Measurements from ENCODE around the gene COL27A1. TPM values are rescaled to one million over a fixed set of nuclear protein-coding genes. Genes with fewer than 3 reads are reported as not detected.

Gene COL27A1
- total RNA-seq, 1 donor from 2014 or later, result 31.1 TPM

DNA sequence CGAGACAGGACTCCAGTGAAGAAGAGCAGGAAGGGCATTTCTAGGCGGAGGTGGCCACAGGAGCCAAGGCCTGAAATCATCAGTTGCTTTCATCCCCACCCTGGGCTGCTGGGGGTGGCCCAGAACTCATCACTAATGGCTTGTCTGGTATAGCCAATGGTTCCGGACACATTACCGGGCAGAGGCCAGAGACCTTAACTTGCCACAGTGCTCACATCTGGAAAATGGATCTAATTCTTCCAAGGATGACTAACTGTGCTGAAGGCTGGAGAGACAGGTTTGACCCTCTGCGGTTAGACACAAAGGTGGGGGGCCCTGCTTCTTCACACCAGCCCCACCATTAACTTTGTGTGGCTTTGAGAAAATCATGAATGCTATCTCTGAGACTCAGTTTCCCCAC lies 6.2 kb upstream of the COL27A1 start:
- no peak for DNase-seq

DNA sequence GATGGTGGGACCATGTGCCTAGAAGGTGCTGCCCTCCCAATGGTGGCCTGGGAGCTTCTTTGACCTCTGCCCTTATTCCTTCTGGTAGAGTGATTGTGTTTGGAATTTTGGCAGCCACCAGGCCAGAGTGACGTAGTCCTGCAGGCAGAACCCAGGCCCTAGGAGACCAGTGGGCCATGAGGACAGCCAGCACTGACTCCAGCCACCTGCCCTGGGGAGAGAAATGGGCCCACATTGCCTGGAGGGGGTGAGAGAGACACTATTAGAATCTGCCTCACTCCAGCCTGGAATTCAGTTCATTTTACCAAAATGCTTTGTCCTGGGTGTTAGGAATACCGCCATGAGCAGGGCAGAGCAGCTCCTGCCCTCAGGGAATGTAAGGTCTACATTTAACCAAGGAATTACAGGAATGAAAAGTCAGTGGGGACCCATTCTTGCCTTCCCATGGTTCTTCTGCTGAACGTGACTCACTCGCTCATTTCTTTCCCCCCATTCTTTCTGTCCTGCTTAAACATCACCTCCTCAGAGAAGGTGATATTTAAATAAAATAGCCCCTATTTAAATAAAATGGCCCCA lies 5.5 kb upstream of the COL27A1 start:
- DNase-seq, result no peak

DNA sequence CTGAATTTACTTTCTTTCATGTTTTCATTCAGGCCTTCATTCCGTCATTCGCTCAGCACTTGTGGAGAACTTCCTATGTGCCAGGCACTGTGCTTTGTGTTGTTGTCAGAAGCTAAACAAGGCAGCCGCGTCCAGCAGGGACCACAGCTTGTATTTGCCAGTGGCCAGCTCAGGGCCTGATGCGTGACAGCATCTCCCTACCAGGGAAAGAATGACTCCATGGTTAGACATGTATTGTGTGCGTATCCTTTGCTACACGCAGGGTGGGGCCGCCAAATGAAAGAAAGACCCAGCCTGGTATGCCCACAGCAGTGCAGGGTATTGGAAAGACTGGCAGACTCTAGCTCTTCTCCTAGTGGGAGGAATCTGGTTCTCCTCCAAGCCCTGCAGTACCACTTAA lies 4.7 kb upstream of the COL27A1 start:
- DNase-seq, result no peak

DNA sequence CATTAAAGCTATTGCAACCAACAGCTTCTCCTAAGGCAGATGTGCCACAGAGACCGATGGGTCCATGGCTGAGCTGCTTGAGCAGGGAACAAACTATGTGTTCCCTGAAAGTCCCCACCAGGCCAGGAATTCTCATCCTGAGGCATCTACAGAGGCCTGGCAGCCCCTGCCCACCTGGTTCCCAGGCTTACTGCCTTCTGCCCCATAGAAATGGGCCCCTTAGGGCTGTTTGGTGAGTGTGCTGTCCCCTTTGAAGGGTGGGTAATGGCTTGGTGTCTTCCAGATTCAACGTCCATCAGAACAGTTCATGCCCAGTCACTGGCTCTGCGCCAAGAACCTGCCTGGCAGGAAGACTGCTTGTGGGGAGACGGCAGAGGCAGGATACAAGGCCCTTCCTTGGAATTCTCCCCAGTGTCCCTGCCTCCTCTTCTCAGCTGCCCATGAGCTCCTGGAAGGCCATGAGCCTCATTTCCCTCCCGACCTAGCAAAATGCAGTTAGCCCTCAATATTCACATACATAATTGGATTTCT lies 3.8 kb upstream of the COL27A1 start:
- no peak for DNase-seq

DNA sequence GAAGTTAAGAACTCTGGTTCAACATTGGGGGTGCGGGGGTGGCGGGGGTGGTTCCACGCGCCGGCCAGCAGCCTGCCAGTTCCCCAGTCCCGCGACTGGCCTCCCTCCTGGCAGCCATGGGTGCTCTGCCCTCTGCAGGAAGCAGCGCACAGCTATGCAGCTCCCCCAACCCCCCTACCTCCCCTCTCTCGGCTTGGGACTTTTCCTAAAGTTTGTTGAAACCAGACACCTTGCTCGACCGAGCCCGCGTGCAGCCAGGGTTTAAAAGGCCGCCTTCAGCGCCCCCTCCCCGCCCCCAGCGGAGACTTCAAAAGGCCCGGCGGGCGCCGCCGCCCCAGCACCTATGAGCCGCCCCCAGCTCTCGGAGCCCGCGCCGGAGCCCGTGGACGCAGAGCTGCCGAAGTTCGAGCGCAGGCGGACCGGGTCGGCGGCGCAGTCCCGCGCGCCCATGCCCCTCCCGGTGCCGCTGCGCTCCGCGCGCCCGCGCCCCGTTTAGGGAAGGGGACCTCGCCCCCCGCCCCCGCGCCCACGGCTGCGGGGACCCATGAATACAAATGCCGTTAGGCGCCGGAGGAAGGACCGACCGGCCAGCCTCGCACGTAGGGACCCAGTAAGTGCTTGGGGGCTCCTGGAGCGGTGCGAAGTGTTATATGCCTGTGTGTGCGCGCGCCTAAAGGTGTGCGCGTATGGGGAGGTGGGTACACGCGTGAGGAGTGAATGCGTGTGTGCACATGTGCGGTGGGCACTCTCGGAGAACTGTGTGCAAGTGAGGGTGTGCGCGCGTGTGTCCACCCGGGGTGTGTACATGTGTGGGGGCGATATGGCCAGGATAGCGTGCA lies 1.4 kb upstream of the COL27A1 start:
- DNase-seq, result peak; percentile 17

DNA sequence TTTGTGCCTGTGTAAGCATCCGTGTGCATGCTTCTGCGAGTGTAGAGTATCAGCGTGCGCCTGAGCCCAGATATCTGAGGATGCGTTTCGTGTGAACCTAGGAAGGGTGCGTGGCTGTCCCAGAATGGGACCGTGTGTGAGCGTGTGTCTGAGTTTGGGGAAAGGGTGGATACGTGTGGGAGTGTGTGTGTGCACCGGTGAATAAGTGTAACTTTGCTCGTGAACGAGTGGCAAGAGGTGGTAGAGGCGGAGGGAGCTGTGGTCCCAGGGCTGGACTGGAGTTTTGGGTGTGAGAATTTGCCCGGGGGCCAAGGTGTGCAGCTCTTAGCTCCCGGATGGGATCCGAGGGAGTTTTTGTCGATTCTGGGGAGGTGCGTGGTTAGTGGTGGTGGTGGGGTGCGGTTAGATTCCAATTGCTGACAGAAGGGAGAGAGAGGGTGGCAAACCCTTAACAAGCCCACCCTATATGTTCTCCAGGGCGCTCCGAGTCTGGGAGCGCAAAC lies 686 bp upstream of the COL27A1 start:
- DNase-seq, result no peak

DNA sequence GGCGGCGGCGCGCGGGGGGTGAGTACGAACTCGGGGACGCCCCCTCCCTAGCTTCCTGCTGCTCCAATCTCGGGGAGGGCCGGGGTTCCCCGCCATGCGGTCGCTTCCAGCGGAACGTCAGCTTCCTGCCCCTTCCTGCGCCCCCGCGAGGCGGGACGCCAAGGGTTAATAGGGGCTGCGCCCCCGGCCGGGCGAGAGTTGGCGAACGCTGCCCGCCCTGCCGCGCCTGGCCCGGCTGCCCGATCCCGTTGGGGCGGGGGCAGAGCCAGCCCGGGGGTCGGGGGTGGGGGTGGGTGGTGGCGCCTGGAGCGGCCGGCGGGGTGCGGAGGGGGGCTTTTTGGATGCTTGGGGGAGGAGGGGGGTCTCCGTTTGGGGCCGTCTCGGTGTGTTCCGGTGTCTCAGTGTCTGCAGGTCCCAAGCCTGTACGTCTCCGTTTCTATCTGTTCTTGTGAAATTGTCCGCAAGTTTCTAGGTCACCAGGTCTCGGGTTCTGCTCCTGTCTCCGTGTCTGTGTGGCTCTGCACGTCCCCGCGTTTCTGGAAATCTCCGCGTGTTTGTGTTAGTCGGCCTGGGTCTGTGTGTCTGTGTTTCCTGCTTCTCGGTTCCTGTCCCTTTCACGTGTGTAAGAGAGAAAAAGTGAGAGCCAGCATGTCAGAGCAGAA lies 789 bp downstream of the COL27A1 start:
- DNase-seq, result peak; percentile 78

DNA sequence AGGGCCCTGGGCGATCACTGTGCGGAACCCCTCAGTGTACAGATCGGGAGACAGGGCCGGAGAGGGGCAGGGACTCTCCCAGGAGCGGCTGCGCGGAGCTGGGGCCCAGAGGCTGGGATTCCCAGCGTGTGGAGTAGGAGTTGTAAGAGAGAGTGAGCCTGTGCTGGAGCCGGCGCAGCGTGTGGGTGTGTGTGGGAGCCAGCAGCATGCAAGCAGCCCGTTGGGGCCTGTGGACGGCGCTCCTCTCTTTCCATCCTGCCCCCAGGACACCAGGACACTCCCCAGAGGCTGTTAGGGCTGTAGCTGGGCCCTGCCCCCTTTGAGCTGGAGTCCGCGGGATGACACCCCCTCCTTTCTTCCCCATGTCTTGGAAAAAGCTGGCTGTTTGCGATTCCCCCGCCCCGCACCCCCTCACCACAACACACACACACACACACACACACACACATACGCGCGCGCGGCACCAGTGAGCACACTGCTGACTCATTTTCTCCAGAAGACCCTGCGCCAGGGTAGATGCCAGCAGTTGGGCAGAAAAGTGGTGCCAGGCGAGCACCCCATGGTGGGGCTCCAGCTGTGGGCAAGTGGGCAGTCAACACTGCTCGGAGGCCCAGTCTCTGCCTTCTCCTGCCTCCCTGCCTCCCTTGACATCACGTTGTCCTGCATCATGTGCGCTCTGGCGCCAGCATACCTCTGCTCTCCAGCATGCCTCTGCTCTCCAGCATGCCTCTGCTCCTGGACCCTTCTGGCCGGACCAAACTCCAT lies 1.5 kb downstream of the COL27A1 start:
- peak; percentile 78 for DNase-seq

DNA sequence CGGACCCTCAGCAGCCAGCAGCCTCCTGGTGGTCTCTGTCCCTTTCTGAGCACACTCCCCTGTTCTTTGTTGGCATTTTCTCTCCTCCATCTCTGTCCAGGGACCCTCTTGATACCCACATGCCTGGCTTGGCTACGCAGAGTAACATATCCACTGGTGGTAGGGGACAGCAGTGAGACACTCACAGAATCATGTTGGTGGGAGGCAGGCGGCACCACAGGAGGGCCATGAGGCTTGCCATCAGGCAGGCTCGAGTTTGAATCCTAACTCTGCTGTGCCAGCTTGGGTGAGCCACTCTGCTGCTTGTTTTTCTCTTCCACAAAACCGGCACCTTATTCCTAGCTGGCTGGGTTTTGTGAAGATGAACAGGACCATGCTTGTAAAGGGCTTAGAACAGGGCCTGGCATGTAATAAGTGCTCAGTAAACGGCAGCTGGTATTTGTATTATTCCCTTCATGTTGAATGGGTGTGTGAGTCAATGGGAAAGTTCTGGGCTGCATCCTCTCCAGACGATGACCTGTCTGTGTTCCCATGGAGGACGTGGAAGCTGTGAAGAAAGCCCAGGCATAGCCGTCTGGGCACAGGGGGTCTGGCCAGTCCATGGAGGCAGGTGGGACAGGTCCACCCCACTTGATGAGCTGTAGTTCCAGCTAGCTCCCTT lies 2.3 kb downstream of the COL27A1 start:
- DNase-seq, result no peak

DNA sequence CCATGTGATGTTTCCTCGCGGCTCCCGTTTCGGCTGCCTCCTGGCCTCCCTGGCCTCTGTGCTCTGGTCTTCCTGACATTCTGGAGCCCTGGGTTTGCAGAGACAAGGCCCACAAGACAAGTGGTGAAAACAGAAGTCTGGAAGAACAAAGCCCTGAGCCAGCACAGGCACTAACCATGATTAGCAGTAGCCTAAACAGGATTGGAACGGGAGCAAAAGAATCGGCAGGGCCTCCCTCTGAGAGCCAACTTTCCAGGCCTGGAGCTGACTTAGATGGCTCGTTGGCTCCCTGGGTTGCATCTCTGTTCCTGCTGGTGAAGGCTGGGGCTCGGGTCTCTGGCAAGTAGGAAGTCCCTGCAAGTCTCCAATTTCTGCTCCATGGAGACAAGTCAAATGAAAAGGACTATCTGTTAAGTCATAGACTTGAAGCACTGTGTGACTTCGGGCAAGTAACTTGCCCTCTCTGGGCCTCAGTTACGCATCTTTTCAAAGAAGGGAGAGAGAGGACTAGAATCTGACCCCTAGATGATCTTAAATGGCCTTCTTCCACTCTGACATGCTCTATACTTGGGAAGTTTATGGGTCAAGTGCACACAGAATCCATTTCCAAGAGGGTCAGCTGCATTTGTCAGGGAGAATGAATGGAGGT lies 3.3 kb downstream of the COL27A1 start:
- DNase-seq, result no peak

DNA sequence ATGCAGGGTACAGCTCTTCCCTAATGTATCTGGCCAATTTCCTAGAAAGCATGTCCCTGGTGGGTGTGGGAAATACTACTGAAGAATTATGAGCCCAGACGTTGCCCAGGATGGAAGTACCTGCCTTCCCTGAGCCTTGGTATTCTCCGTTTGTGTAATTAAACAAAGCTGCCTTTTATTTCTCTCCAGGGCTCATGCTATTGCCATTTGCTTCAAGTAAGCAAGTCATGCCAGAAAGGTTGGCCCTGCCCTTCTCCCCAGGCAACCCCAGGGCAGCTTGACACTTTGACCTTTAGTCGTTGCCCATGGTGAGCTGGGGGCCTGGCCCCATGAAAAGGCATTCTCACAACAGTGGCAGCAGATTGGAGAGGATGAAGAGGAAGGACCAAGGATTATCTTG lies 4.4 kb downstream of the COL27A1 start:
- no peak for DNase-seq

DNA sequence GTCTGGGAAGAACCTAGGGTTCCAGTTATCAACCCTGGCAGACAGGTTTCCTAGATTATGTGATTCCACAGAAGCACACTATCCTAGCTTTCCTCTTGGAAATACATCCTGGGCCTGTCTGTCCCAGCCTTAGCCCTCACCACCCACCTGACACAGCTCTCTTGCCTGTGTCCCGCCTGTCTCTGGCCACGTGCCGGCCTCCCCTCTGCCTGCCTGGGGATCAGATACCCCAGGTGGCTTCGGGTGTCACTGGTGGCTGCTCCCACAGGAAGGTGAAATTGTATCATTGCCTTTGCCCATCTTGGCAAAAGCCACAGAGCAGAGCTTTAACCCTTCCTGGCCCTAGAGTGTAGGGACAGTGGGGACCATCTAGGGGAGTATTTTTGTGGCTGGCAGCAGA lies 6.2 kb downstream of the COL27A1 start:
- DNase-seq, result no peak

DNA sequence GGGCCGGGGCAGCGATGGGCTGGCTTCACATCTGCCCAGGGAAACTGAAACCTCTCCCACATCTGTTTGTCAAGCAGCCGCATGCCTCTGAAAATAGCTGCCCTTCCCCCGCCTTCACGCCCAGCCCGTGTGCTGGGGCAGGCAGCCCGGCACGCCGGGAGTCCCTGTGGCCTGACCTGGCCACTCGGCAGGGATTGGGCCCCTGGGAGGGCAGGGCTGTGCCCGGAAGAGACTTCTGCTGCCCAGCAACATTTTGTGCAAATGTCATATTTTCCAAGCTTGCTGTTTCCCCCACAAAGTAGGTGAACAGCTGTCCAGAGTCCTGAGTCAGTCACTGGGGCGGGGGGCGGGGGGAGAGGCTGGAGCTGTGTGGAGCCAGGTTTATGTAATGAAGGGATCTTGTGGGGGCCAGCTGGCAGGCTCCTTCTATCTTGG lies 8.2 kb downstream of the COL27A1 start:
- peak; percentile 46 for DNase-seq

DNA sequence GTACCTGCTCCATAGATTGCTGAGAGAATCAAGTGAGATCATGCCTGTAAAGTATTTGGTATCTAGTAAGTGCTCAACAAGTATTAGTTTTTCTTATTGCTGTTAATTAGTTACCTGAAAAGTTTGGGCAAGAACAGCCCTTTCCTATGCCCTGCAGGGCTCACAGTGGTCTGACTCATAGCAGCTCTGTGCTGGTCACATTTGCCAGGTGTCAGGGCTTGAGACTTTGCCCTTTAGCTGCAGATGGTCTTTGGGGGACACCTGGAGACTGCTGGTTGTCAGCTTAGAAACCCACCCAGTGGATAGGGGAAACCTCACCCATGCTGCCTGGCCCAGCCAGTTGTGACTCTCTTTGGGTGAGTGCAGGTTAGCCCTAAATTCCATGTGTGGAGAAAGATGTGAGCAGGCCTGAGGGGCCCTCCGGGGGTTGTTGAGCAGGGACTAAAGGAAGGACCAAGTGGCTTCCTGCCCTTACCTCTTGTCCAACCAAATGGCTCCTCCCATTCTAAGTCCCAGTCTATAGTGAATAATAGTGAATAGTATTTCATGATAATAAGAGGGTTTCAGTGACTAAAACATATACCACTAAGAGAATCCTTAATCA lies 9.0 kb downstream of the COL27A1 start:
- DNase-seq, result no peak

DNA sequence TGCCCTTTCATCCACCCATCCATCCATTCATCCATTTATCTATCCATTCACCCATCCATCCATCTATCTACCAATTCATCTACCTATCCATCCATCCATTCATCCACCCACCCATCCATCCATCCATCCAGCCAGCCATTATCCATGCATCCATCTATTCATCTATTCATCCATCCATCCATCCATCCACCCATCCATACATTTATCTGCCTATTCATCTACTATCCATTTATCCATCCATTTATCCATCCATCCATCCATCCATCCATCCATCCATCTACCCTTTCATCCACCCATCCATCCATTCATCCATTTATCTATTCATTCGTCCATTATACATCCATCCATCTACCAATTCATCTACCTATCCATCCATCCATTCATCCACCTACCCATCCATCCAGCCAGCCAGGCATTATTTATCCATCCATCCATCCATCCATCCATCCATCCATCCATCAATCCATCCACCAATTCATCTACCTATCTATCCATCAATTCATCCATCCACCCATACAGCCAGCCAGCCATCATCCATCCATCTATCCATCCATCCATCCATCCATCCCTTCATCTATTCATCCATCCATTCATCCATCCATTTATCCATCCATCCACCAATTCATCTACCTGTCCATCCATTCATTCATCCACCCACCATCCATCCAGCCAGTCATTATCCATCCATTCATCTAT lies 10.2 kb downstream of the COL27A1 start:
- no peak for DNase-seq

DNA sequence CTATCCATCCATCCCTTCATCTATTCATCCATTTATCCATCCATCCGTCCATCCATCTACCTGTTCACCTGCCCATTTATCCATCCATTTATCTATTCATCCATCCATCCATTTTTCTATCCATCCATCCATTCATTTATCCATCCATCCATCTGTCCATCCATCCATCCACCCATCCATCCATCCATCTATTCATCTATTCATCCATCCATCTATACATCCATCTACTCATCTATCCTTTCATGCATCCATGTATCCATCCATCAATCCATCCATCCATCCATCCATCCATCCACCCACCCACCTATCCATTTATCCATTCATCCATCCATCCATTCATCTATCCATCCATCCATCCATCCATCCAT lies 10.8 kb downstream of the COL27A1 start:
- DNase-seq, result no peak

DNA sequence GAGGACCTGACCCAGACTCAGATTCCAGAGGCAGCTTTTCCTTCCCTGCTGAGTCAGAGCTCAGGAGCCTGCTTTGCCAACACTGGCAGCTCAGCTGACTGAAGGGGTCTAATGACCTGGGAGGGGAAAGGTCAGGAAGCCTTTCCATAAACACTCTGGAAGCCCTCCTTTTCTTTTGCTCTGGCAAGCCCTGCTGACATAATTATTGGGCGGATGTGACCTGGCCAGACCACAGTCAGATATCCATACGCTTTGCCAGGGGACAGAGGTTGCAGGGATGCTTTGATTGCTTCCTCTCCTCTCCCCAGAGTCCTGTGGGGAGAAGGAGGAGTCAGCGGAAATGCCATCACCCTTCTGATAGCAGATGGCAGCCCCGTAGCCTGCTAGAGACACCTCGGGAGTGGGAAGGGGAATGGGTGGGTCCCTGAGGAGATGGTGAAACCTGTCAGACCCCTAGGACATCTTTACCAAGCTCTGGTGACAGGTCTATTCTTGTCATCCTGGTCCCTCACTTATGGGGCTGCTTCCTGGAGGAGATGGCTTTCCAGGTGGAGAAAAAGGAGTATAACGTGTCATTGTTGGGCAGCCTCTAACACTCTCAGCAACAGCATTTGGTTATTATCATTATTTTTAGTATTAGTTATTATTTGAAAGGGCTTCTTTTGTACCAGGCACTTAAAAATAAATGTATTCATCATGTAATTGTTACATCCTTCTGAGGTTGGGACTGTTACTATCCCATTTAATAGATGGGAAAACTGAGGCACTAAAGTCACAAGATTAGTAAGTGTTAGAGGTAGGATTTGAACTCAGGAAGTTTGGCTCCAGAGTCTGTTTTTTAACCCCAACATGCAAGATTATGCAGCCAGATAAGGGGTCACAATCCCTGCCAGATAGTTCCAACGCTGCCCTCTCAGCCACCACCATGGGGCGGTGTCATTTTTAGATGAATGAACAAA lies 11.6 kb downstream of the COL27A1 start:
- no peak for DNase-seq

DNA sequence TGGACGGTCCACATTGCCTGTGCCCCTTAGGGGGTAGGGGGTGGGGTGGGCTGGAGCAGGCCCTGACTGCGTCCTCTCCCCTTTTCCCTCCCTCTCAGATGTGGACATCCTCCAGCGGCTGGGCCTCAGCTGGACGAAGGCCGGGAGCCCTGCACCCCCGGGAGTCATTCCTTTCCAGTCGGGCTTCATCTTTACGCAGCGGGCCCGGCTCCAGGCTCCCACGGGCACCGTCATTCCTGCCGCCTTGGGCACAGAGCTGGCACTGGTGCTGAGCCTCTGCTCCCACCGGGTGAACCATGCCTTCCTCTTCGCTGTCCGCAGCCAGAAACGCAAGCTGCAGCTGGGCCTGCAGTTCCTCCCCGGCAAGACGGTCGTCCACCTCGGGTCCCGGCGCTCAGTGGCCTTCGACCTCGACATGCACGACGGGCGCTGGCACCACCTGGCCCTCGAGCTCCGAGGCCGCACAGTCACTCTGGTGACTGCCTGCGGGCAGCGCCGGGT lies 12.3 kb downstream of the COL27A1 start:
- no peak for DNase-seq

Measured in skin of body (tissue), 2 donors.